ENCODE results near the gene ANKRD30BL. TPM values are rescaled to one million over a fixed set of nuclear protein-coding genes. Genes with fewer than 3 reads are reported as not detected.
A peak's percentile ranks its signal among the peaks of the same experiment; 100 is the strongest.
"Not testable (repeated sequence)": the region's sequence is repeated elsewhere in the genome, so short reads cannot be mapped to it uniquely, and the experiment has no call there.

Gene ANKRD30BL
- polyA plus RNA-seq, 1 donor (not counting 4 experiments of a cell fraction or from before 2014, with no cell fraction given) = not detected

- H3K4me3 ChIP-seq (ENCODE audit: control insufficient read depth in 2 of 3, extremely low read depth in 1 of 3, insufficient read depth in 2 of 3, low read depth in 1 of 3, low read length in 3 of 3); H3K4me1 ChIP-seq (ENCODE audit: control insufficient read depth, extremely low read depth, insufficient read depth, low read length); H2AFZ ChIP-seq (ENCODE audit: control insufficient read depth, low read length); H3K36me3 ChIP-seq (ENCODE audit: control insufficient read depth in 2 of 2, extremely low read depth in 1 of 2, insufficient read depth in 2 of 2, low read length in 2 of 2); H3K9me1 ChIP-seq (ENCODE audit: control insufficient read depth, extremely low read depth, insufficient read depth, low read length); H4K20me1 ChIP-seq (ENCODE audit: control insufficient read depth, extremely low read depth, insufficient read depth, low read length); FAIRE-seq; H3K27me3 ChIP-seq (ENCODE audit: control insufficient read depth, extremely low read depth, insufficient read depth, low read length); dilution Hi-C loops (cut with MboI; ENCODE audit: extremely low pct_ligation_motif_present, low sequenced_read_pairs); H3K4me2 ChIP-seq (ENCODE audit: control insufficient read depth, extremely low read depth, insufficient read depth, low read depth, low read length); H3K9me3 ChIP-seq (ENCODE audit: control insufficient read depth, low read depth, low read length); H3K9ac ChIP-seq (ENCODE audit: control insufficient read depth, extremely low read depth, insufficient read depth, low read length); DNase-seq (ENCODE audit: low read depth, low spot score); H3K79me2 ChIP-seq (ENCODE audit: control insufficient read depth, insufficient read depth, low read length); H3K27ac ChIP-seq (ENCODE audit: control insufficient read depth, insufficient read depth, low read length): not testable (repeated sequence)
Measured at GRCh38 chr2:132162125-132162660, 441 bp upstream of the ANKRD30BL start.

- H3K9ac ChIP-seq (ENCODE audit: control insufficient read depth, extremely low read depth, insufficient read depth, low read length); H3K9me1 ChIP-seq (ENCODE audit: control insufficient read depth, extremely low read depth, insufficient read depth, low read length); H3K27ac ChIP-seq (ENCODE audit: control insufficient read depth, insufficient read depth, low read length); H4K20me1 ChIP-seq (ENCODE audit: control insufficient read depth, extremely low read depth, insufficient read depth, low read length); H3K9me3 ChIP-seq (ENCODE audit: control insufficient read depth, low read depth, low read length); FAIRE-seq; dilution Hi-C loops (cut with MboI; ENCODE audit: extremely low pct_ligation_motif_present, low sequenced_read_pairs); H2AFZ ChIP-seq (ENCODE audit: control insufficient read depth, low read length); H3K27me3 ChIP-seq (ENCODE audit: control insufficient read depth, extremely low read depth, insufficient read depth, low read length); H3K4me2 ChIP-seq (ENCODE audit: control insufficient read depth, extremely low read depth, insufficient read depth, low read depth, low read length); H3K4me1 ChIP-seq (ENCODE audit: control insufficient read depth, extremely low read depth, insufficient read depth, low read length); H3K4me3 ChIP-seq (ENCODE audit: control insufficient read depth in 2 of 3, extremely low read depth in 1 of 3, insufficient read depth in 2 of 3, low read depth in 1 of 3, low read length in 3 of 3); H3K36me3 ChIP-seq (ENCODE audit: control insufficient read depth in 2 of 2, extremely low read depth in 1 of 2, insufficient read depth in 2 of 2, low read length in 2 of 2); H3K79me2 ChIP-seq (ENCODE audit: control insufficient read depth, insufficient read depth, low read length): not testable (repeated sequence)
- peak; percentile 23 to 52 (median 29) for TF ChIP-seq CTCF (optimal IDR thresholded peaks at IDR 0.05 in 1 of 3, IDR thresholded peaks at IDR 0.05 in 1 of 3, conservative IDR thresholded peaks at IDR 0.05 in 1 of 3; ENCODE audit: extremely low read depth in 1 of 3, insufficient read depth in 2 of 3, low read length in 3 of 3)
- DNase-seq (ENCODE audit: low read depth, low spot score) = peak; percentile 0
Measured at GRCh38 chr2:132146774-132147173, 15.0 kb downstream of the ANKRD30BL start.

Small RNA genes within 50 kb of the gene (small RNA-seq; reads per million reads assigned to genes)
- 0 reads per million in 3 experiments for gene RNU6-1132P (ENCODE audit: insufficient read length in 3 of 3, low read depth in 3 of 3, low replicate concordance in 1 of 3)
